T-helper 2 cell treated with Interferon-gamma antibody and Interleukin-4, amounts not matched to agents 5 μg/mL and 100 μg/mL, for 36 hours (primary cell): ENCODE results near the gene EIF3B.
"Not testable (repeated sequence)": the region's sequence is repeated elsewhere in the genome, so short reads cannot be mapped to it uniquely, and the experiment has no call there.

Experiments used
- DNase-seq: peaks from one replicate; pipeline ENCODE4 v3.0.0; 2021; ENCODE audit warnings: low spot score
- H3K27ac Mint-ChIP-seq: one replicate; pipeline ENCODE4 v1.8.0; 2021; ENCODE audit warnings: mild to moderate bottlenecking, mixed read lengths
- H3K27me3 Mint-ChIP-seq: one replicate; pipeline ENCODE4 v1.8.0; 2021; ENCODE audit warnings: low read depth, mixed read lengths
- H3K36me3 Mint-ChIP-seq: one replicate; pipeline ENCODE4 v1.8.0; 2021; ENCODE audit warnings: low read depth, mixed read lengths
- H3K4me1 Mint-ChIP-seq: one replicate; pipeline ENCODE4 v1.8.0; 2021; ENCODE audit warnings: low read depth, mixed read lengths
- H3K4me3 Mint-ChIP-seq: one replicate; pipeline ENCODE4 v1.8.0; 2022; ENCODE audit warnings: mild to moderate bottlenecking, moderate library complexity, mixed read lengths
- H3K9me3 Mint-ChIP-seq: one replicate; pipeline ENCODE4 v1.8.0; 2021; ENCODE audit warnings: mixed read lengths

The EIF3B gene

DNA sequence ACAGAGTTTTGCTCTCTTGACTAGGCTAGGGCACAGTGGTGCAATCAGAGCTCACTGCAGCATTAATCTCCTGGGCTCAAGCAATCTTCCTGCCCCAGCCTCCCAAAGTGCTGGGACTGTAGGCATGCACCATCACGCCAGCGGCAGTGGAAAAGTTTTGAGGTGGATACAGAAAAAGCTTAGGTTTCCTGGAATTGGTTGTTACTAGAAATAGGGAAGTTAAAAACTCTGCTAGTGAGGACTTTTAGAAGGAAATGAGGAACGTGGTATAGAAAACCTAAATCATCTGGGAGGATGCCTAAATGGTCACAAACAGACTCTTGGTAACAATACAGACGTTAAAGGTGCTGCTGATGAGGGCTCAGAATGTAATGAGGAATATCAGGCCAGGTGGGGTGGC lies 29.5 kb upstream of the EIF3B start:
- H3K27ac Mint-ChIP-seq = no peak overlapping the region
- H3K27me3 Mint-ChIP-seq = peaks cover 2% of the 10 kb centered on the region
- H3K4me1 Mint-ChIP-seq = no peaks in the 10 kb centered on the region
- no peaks in the 10 kb centered on the region for H3K9me3 Mint-ChIP-seq
- no peak overlapping the region for H3K4me3 Mint-ChIP-seq
- no peak for DNase-seq
- H3K36me3 Mint-ChIP-seq = no peaks in the 10 kb centered on the region

DNA sequence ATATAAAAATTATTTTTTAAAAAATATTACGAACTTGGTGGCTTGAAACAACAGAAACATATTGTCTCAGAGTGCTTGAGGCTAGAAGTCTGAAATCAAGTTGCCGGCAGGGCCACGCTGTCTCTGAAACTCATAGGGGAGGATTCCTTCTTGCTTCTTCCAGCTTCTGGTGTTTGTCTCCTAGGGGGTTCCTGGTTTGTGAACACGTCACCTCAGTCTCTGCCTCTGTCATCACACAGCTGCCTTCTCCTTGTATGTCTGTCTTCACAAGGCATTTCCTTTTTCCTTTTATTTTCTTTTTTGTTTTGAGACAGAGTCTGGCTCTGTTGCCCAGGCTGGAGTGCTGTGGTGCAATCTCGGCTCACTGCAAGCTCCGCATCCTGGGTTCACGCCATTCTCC lies 27.7 kb upstream of the EIF3B start:
- Mint-ChIP-seq H3K4me3 (no peak overlapping the region), H3K9me3 (no peaks in the 10 kb centered on the region), H3K36me3 (no peaks in the 10 kb centered on the region), H3K27me3 (peaks cover 2% of the 10 kb centered on the region), H3K27ac (no peak overlapping the region), H3K4me1 (no peaks in the 10 kb centered on the region)
- no peak for DNase-seq

DNA sequence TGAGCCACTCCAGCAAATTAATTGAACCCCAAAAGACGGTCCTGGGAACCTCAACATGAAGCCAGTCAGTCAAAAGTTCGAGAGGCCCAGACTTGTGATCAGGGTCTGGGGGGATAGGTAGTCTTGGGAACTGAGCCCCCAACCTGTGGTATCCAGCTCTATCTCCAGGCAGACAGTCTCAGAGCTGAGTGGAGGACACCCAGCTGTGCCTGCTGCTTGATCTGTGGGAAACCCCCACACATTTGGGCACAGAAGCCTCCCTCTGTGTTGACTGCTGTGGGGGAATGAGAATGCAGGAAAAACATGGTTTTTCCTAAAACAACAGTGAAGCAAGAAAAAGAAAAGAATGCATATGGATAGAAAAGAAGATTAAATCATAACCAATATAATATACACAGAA lies 24.1 kb upstream of the EIF3B start:
- no peaks in the 10 kb centered on the region for H3K9me3 Mint-ChIP-seq
- no peaks in the 10 kb centered on the region for H3K4me1 Mint-ChIP-seq
- H3K36me3 Mint-ChIP-seq = no peaks in the 10 kb centered on the region
- H3K27ac Mint-ChIP-seq = no peak overlapping the region
- no peak overlapping the region for H3K4me3 Mint-ChIP-seq
- no peak for DNase-seq
- H3K27me3 Mint-ChIP-seq = no peaks in the 10 kb centered on the region

DNA sequence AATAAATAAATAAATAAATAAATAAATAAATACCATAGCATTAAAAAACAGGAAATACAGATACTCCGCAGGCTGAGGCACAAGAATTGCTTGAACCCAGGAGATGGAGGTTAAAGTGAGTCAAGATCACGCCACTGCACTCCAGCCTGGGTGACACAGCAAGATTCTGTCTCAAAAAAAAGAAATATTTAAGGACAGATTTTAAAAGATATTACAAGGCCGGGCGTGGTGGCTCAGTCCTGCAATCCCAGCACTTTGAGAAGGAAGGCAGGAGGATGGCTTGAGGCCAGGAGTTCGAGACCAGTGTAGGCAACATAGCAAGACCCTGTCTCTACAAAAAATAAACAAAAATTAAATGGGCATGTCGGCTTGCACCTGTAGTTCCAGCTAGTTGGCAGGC lies 22.9 kb upstream of the EIF3B start:
- Mint-ChIP-seq H3K27me3 (no peaks in the 10 kb centered on the region), H3K4me1 (no peaks in the 10 kb centered on the region), H3K36me3 (no peaks in the 10 kb centered on the region), H3K27ac (no peak overlapping the region), H3K4me3 (no peak overlapping the region), H3K9me3 (no peaks in the 10 kb centered on the region)
- DNase-seq = no peak

DNA sequence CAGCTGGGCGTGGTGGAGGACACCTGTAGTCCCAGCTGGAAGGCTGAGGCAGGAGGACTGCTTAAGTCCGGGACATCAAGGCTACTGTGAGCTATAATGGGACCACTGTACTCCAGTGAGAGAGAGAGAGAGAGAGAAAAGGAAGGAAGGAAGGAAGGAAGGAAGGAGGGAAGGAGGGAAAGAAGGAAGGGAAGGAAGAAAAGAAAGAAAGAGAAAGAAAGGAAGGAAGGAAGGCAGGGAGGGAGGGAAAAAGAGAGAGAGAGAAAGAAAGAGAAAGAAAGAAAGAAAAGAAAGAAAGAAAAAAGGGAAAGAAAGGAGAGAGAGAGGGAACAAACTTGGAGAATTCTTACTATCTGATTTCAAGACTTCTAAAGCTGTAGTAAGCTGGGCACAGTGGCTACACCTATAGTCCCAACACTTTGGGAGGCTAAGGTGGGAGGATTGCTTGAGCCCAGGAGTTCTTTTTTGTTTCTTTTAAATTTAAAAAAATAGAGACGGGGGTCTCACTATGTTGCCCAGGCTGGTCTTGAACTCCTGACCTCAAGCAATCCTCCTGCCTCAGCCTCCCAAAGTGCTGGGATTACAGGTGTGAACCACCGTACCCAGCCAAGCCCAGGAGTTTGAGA lies 21.9 kb upstream of the EIF3B start:
- not testable (repeated sequence) for H3K36me3 Mint-ChIP-seq, H3K27ac Mint-ChIP-seq, H3K9me3 Mint-ChIP-seq, H3K27me3 Mint-ChIP-seq, H3K4me3 Mint-ChIP-seq, H3K4me1 Mint-ChIP-seq, DNase-seq

DNA sequence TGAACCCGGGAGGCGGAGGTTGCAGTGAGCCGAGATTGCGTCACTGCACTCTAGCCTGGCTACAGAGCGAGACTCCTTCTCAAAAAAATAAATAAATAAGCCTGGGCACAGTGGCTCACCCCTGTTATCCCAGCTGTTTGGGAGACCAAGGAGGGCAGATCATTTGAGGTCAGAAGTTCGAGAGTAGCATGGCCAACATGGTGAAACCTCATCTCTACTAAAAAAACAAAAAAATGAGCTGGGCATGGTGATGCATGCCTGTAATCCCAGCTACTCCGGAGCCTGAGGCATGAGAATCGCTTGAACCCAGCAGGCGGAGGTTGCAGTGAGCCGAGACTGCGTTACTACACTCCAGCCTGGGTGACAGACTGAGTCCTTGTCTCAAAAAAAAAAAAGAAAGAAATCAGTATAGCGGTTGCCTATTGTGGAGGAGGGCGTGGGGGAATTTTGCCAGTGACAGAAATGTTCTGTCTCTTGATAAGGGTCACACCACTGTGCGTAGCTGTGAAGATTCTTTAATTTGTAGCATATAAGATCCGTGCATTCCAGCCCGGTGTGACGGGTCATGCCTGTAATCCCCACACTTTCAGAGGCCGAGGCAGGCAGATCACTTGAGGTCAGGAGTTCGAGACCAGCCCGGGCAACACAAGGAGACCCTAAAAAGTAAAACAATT lies 17.9 kb upstream of the EIF3B start:
- H3K27ac Mint-ChIP-seq = no peak overlapping the region
- DNase-seq = no peak
- H3K27me3 Mint-ChIP-seq = no peaks in the 10 kb centered on the region
- no peaks in the 10 kb centered on the region for H3K4me1 Mint-ChIP-seq
- no peaks in the 10 kb centered on the region for H3K9me3 Mint-ChIP-seq
- no peaks in the 10 kb centered on the region for H3K36me3 Mint-ChIP-seq
- no peak overlapping the region for H3K4me3 Mint-ChIP-seq

DNA sequence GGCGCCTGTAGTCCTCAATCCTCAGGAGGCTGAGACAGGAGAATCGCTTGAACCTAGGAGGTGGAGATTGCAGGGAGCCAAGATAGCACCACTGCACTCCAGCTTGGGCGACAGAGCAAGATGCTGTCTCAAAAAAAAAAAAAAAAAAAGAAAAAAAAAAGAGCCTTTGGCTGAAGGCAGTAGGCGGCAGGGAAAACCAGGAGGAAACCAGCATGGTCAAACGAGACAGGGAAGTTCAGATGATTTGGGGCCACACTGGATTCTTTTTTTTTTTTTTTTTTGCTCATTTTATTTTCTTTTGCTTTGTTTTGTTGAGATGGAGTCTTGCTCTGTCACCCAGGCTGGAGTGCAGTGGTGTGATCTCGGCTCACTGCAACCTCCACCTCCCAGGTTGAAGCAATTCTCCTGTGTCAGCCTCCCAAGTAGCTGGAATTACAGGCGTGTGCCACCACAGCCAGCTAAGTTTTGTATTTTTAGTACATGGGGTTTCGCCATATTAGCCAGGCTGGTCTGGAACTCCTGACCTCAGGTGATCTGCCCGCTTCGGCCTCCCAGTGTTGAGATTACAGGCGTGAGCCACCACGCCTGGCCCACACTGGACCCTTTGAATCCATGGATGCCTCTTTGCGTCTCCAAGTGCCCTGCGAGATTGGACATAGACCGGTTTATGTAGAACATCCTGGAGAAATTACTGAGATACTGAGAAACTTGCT lies 7.1 kb upstream of the EIF3B start:
- H3K27ac Mint-ChIP-seq, H3K4me1 Mint-ChIP-seq, DNase-seq, H3K36me3 Mint-ChIP-seq, H3K27me3 Mint-ChIP-seq, H3K9me3 Mint-ChIP-seq: not testable (repeated sequence)
- H3K4me3 Mint-ChIP-seq = peak overlapping the region; percentile 58

DNA sequence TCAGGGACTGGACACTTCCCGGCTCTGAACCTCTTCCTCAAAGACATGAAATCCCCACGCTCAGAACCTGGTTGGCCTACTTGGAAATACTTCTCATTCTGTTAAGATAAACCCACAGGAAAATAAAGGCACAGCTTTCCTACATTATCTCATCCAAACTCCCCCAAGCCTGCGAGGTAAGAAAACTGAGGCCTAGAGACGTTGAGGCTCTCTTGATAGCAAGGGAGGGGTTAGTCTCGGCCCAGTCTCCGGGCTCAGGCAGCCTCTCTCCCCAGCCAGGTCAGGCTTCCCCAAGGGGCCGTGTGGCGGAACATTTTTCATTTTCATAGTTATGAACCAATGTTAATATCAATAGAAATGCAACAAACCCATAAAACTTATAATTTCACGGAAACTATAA lies 4.6 kb upstream of the EIF3B start:
- H3K27ac Mint-ChIP-seq = no peak overlapping the region
- no peaks in the 10 kb centered on the region for H3K36me3 Mint-ChIP-seq
- H3K27me3 Mint-ChIP-seq = no peaks in the 10 kb centered on the region
- no peaks in the 10 kb centered on the region for H3K9me3 Mint-ChIP-seq
- H3K4me1 Mint-ChIP-seq = peaks cover 11% of the 10 kb centered on the region
- no peak overlapping the region for H3K4me3 Mint-ChIP-seq
- DNase-seq = no peak

DNA sequence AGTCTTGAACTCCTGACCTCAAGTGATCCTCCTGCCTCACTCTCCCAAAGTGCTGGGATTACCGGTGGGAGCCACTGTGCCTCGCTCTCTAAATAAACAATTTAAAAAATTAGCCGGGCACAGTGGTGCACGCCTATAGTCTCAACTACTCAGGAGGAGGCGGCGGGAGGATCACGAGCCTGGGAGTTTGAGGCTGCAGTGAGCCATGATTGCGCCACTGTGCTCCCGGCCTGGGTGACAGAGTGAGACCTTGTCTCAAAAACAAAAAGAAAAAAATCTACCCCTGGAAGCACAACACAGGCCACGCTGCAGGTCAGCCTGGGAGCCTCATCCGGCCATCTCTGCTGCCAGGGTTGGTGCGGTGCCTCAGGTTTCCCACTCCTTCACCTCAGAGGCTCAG lies 3.8 kb upstream of the EIF3B start:
- Mint-ChIP-seq H3K9me3 (no peaks in the 10 kb centered on the region), H3K36me3 (peaks cover under 1% of the 10 kb centered on the region), H3K27ac (no peak overlapping the region), H3K4me3 (no peak overlapping the region), H3K4me1 (peaks cover 12% of the 10 kb centered on the region), H3K27me3 (no peaks in the 10 kb centered on the region)
- no peak for DNase-seq

DNA sequence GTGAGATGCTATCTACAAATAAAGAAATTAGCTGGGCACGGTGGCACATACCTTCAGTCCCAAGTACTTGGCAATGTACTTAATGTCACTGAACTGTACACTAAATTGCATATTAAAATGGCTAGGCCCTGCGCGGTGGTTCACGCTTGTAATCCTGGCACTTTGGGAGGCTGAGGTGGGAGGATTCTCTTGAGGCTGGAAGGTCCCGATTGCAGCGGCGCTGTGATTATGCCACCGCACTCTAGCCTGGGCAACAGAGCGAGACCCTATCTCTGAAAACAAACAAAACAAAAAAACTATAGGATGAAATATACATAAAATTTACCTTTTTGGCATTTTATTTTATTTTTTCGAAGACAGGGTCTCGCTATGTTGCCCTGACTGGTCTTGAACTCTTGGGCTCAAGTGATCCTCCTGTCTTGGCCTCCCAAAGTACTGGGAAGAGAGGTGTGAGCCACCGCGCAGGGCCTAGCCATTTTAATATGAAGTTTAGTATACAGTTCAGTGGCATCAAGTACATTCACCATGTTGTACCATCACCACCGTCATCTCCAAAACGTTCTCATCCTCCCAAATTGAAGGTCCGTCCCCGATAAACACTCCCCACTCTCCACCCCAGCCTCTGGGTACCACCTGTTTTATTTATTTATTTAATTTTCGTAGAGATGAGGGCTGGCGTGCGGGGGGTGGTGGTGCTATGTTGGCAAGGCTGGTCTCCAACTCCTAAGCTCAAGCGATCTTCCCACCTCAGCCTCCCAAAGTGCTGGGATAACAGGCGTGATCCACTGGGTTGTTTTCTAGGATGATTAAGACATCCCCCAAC lies 1.3 kb upstream of the EIF3B start:
- Mint-ChIP-seq H3K4me1 (peaks cover 16% of the 10 kb centered on the region), H3K9me3 (no peaks in the 10 kb centered on the region), H3K27me3 (no peaks in the 10 kb centered on the region), H3K27ac (peak overlapping the region; percentile 100), H3K36me3 (peaks cover 9% of the 10 kb centered on the region), H3K4me3 (peak overlapping the region; percentile 92)
- no peak for DNase-seq

DNA sequence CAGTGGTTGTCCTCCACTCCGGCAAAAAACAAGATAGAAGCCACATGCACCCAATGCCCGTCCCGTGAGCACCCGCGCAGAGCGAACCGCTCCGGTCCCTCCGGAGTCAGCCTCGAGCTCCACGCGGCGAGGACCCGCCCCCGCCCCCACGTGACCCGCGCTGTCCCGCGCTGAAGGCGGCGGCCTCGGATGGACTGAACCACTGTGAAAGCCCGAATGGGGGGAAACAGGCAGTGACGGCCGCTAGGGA lies 766 bp upstream of the EIF3B start:
- Mint-ChIP-seq H3K9me3 (no peaks in the 10 kb centered on the region), H3K27me3 (no peaks in the 10 kb centered on the region), H3K27ac (peak overlapping the region; percentile 100), H3K4me3 (peak overlapping the region; percentile 92), H3K36me3 (peaks cover 9% of the 10 kb centered on the region), H3K4me1 (peaks cover 16% of the 10 kb centered on the region)
- peak; percentile 88 for DNase-seq

DNA sequence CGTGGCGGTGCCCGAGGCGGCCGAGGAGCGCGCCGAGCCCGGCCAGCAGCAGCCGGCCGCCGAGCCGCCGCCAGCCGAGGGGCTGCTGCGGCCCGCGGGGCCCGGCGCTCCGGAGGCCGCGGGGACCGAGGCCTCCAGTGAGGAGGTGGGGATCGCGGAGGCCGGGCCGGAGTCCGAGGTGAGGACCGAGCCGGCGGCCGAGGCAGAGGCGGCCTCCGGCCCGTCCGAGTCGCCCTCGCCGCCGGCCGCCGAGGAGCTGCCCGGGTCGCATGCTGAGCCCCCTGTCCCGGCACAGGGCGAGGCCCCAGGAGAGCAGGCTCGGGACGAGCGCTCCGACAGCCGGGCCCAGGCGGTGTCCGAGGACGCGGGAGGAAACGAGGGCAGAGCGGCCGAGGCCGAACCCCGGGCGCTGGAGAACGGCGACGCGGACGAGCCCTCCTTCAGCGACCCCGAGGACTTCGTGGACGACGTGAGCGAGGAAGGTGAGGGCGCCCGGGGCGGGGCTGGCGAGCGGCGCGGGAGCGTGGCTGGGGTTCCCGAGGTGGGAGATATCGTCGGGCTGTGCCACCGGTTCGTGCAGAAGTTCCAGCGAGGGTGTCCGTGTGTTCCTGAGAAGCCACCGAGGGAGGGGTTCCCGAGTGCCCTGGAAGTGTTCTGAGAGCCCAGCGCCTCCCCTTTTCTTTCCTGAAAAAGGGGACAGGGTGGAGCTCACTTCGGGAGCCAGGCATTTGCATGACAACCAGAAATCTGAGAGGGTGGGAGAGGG lies 495 bp downstream of the EIF3B start:
- H3K36me3 Mint-ChIP-seq = peaks cover 15% of the 10 kb centered on the region
- peak overlapping the region; percentile 92 for H3K4me3 Mint-ChIP-seq
- H3K27me3 Mint-ChIP-seq = no peaks in the 10 kb centered on the region
- H3K27ac Mint-ChIP-seq = peak overlapping the region; percentile 52
- H3K4me1 Mint-ChIP-seq = peaks cover 24% of the 10 kb centered on the region
- no peaks in the 10 kb centered on the region for H3K9me3 Mint-ChIP-seq
- DNase-seq = peak; percentile 11

DNA sequence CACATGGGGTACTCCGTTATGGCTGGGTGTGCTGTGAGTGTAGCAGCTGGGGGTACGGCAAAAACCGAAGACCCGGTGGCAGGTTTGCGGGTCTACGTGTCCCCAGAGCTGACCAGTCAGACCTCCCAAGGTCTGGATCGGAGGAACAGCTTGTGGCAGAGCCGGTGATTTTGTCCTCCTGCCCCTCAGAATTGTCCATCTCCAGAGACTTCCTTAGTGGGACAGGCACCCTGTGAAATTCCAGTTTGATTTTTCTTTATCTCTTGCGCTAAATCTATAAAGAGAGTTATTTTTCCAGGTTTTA lies 1.0 kb downstream of the EIF3B start:
- Mint-ChIP-seq H3K27ac (peak overlapping the region; percentile 84), H3K36me3 (peaks cover 15% of the 10 kb centered on the region), H3K9me3 (no peaks in the 10 kb centered on the region), H3K4me3 (peak overlapping the region; percentile 85), H3K27me3 (no peaks in the 10 kb centered on the region), H3K4me1 (peaks cover 28% of the 10 kb centered on the region)
- no peak for DNase-seq

DNA sequence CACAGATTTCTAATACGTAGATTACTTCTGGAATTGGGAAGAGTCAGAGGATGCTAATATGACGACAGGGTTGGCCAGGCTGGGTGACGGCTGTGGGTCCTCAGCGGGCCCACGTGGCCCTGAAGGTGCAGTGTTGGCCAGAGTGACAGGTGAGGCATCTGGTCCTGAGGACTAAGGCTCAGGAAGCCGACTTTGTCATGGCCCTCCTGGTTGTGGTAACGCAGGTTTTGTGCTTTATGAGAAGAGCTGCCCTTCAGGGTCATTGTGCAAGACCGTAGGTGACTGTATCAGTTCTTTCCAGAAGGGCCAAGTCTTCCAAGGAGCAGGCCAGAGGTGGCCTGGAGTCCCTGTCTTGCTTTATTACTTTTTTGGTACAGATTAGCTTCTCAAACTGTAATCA lies 2.5 kb downstream of the EIF3B start:
- Mint-ChIP-seq H3K9me3 (no peaks in the 10 kb centered on the region), H3K27ac (no peak overlapping the region), H3K36me3 (peaks cover 17% of the 10 kb centered on the region), H3K4me1 (peaks cover 28% of the 10 kb centered on the region), H3K27me3 (no peaks in the 10 kb centered on the region), H3K4me3 (peak overlapping the region; percentile 47)
- DNase-seq = no peak
